Measurements from ENCODE around the gene RBP3. TPM values are rescaled to one million over a fixed set of nuclear protein-coding genes. Genes with fewer than 3 reads are reported as not detected.

The RBP3 gene
- total RNA-seq, 5 donors from 2014 or later (not counting 1 experiment from before 2014, with no cell fraction given) = not detected

DNA sequence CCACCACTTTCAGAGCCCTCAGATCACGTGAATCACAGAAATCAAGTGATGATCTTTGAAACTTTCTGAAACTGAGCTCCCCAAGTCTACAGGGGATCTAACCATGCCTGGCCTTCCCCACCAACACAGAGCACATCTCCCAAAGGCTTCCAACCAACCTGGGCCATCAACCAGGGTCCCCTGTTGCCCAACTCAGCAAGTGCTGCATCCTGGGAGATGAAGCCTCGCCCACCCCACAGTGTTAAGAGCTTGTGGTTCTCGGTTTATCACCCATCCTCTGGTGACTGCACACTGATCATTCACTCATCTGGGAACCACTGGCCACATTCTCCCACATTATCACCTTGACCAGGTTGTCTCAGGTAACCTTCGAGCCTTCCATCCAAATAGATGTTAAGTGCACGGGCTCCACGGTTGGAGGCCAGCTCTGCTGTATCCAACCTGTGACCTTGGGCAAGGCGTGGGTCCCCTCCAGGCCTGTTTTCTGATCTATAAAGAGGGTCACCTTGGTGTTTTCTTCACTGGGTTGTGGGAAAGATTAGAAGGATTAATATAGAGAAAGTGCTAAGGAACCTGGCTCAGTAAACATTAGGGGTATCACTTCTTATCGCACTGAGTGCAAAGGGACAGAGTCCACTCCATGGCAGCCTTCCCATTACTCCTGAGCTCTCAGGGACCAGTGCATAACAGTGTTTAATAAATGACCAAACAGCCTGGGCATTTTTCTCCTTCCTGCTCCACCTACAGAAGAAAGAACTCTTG, 32.4 kb downstream of the RBP3 start:
- H3K27me3 Mint-ChIP-seq = peaks cover 60 to 71% of the 10 kb centered on the region in 2 donors
- peaks cover 16 to 22% (median 18%) of the 10 kb centered on the region in 3 donors for H3K4me1 Mint-ChIP-seq
- no peaks in the 10 kb centered on the region for H3K36me3 ChIP-seq (ENCODE audit: control insufficient read depth in 2 of 2, extremely low read depth in 1 of 2, insufficient read depth in 1 of 2, low read length in 1 of 2)
- peaks cover 0 to 55% of the 10 kb centered on the region in 2 experiments for H3K27me3 ChIP-seq (replicated peaks in 1 of 2; ENCODE audit: control insufficient read depth in 2 of 2, extremely low read depth in 1 of 2, insufficient read depth in 2 of 2, low read length in 1 of 2)
- no peak overlapping the region for H3K4me3 Mint-ChIP-seq
- H3K9me3 Mint-ChIP-seq = no peaks in the 10 kb centered on the region
- H3K27ac ChIP-seq (ENCODE audit: low read length) = no peak overlapping the region
- POLR2A ChIA-PET = no interaction called here
- no peak overlapping the region for H3K4me3 ChIP-seq (ENCODE audit: control insufficient read depth in 1 of 2, extremely low read depth in 1 of 2, low read length in 1 of 2)
- no peaks in the 10 kb centered on the region for H3K9me3 ChIP-seq
- WGBS (ENCODE audit: insufficient coverage) = 69% methylated on average over 8 of the region's 8 CpGs
- no peak for DNase-seq
- H3K27ac Mint-ChIP-seq = no peak overlapping the region
- ATAC-seq (replicated peaks in 1 of 4) = no peak
- CTCF ChIA-PET = interaction anchor here in 1 of 2 donors (0.6 kb wide), 1 partner anchor 69 kb away, joined by 3 read pairs; no protein-coding TSS in a partner anchor
- peaks cover 0 to 9% of the 10 kb centered on the region in 2 experiments for H3K4me1 ChIP-seq (ENCODE audit: control insufficient read depth in 1 of 2, extremely low read depth in 1 of 2, insufficient read depth in 2 of 2, low read length in 2 of 2)
- H3K36me3 Mint-ChIP-seq = no peaks in the 10 kb centered on the region

DNA sequence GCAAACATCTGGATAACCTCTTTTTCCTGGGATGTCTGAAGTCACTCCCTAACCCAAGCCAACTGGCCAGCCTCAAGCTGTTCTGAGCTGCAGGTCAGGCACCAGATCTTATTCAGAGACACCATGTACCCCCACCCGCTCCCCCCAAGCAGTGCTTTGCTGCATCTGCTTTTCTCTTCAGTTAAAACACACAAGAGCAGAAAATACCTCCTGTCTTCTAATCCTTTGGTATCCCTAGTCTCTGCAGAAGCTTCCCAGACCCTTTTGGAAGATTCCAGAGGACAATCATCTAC, 32.9 kb downstream of the RBP3 start:
- Mint-ChIP-seq H3K4me3 (no peak overlapping the region), H3K27ac (no peak overlapping the region), H3K27me3 (peaks cover 59 to 66% of the 10 kb centered on the region in 2 donors), H3K36me3 (no peaks in the 10 kb centered on the region), H3K9me3 (no peaks in the 10 kb centered on the region), H3K4me1 (peaks cover 16 to 22% (median 18%) of the 10 kb centered on the region in 3 donors)
- H3K4me3 ChIP-seq (ENCODE audit: control insufficient read depth in 1 of 2, extremely low read depth in 1 of 2, low read length in 1 of 2) = no peak overlapping the region
- H3K36me3 ChIP-seq (ENCODE audit: control insufficient read depth in 2 of 2, extremely low read depth in 1 of 2, insufficient read depth in 1 of 2, low read length in 1 of 2) = no peaks in the 10 kb centered on the region
- no peak overlapping the region for H3K27ac ChIP-seq (ENCODE audit: low read length)
- peaks cover 0 to 56% of the 10 kb centered on the region in 2 experiments for H3K27me3 ChIP-seq (replicated peaks in 1 of 2; ENCODE audit: control insufficient read depth in 2 of 2, extremely low read depth in 1 of 2, insufficient read depth in 2 of 2, low read length in 1 of 2)
- no peak for DNase-seq
- H3K4me1 ChIP-seq (ENCODE audit: control insufficient read depth in 1 of 2, extremely low read depth in 1 of 2, insufficient read depth in 2 of 2, low read length in 2 of 2) = peaks cover 0 to 9% of the 10 kb centered on the region in 2 experiments
- ATAC-seq (replicated peaks in 1 of 4) = no peak
- CTCF ChIA-PET = interaction anchor here in 1 of 2 donors (0.6 kb wide), 1 partner anchor 69 kb away, joined by 3 read pairs; no protein-coding TSS in a partner anchor
- POLR2A ChIA-PET = no interaction called here
- 100% methylated on average over 1 of the region's 1 CpG for WGBS (ENCODE audit: insufficient coverage)
- H3K9me3 ChIP-seq = no peaks in the 10 kb centered on the region

DNA sequence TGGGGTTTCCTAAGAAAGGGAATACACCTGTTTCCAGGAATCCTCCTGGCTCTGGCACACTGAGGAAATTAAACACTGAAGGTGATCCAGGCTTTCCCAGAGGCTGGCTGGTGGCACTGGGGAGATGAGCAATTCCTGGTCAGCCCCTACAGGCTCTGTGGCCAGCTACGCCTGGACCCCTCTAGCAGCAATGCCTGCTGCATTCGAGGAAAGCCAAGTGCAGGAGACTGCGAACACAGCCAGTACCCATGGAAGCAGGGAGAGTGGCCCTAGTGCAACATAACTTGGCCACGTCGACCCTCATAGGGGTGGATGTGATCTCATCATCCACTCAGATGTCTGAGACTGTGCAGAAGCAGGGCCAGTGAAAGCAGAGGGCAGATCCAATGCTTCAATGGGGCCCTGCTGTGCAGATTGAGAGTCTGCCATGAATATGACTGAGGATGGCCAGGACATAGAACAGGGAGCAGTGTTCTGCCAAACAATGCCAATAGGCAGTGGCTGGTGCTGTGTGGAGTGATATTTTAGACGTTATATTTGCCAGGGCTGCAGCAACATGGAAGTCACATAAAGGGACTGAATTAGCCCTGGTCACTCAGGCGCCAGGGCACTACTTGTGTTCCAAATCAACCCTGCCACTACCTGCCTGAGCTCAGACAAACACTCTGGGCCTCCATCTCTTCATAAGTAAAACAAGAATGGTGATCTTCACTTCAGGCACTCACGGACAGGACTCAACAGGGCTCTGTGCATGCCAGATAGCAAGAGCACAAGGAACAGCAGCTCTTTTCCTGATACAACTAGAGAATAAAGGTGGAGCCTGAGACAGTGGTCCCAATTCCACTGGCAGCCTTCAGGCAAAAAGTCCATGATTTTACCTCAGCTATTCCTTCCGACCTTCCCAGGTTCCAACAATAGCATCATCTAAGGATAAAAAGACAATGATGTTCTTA, 33.5 kb downstream of the RBP3 start:
- no peak overlapping the region for H3K27ac Mint-ChIP-seq
- no peak overlapping the region for H3K27ac ChIP-seq (ENCODE audit: low read length)
- peaks cover 0 to 9% of the 10 kb centered on the region in 2 experiments for H3K4me1 ChIP-seq (ENCODE audit: control insufficient read depth in 1 of 2, extremely low read depth in 1 of 2, insufficient read depth in 2 of 2, low read length in 2 of 2)
- POLR2A ChIA-PET = no interaction called here
- H3K36me3 ChIP-seq (ENCODE audit: control insufficient read depth in 2 of 2, extremely low read depth in 1 of 2, insufficient read depth in 1 of 2, low read length in 1 of 2) = no peaks in the 10 kb centered on the region
- H3K4me1 Mint-ChIP-seq = peaks cover 16 to 22% (median 18%) of the 10 kb centered on the region in 3 donors
- peak in 1 of 35 experiments; percentile 20 for DNase-seq
- WGBS (ENCODE audit: insufficient coverage) = 80% methylated on average over 8 of the region's 9 CpGs
- CTCF ChIA-PET = interaction anchor here in 1 of 2 donors (0.6 kb wide), 1 partner anchor 70 kb away, joined by 3 read pairs; no protein-coding TSS in a partner anchor
- H3K4me3 ChIP-seq (ENCODE audit: control insufficient read depth in 1 of 2, extremely low read depth in 1 of 2, low read length in 1 of 2) = no peak overlapping the region
- H3K27me3 Mint-ChIP-seq = peaks cover 54 to 60% of the 10 kb centered on the region in 2 donors
- peaks cover 0 to 55% of the 10 kb centered on the region in 2 experiments for H3K27me3 ChIP-seq (replicated peaks in 1 of 2; ENCODE audit: control insufficient read depth in 2 of 2, extremely low read depth in 1 of 2, insufficient read depth in 2 of 2, low read length in 1 of 2)
- no peaks in the 10 kb centered on the region for H3K9me3 ChIP-seq
- H3K4me3 Mint-ChIP-seq = no peak overlapping the region
- H3K36me3 Mint-ChIP-seq = no peaks in the 10 kb centered on the region
- ATAC-seq (replicated peaks in 1 of 4) = no peak
- H3K9me3 Mint-ChIP-seq = no peaks in the 10 kb centered on the region

DNA sequence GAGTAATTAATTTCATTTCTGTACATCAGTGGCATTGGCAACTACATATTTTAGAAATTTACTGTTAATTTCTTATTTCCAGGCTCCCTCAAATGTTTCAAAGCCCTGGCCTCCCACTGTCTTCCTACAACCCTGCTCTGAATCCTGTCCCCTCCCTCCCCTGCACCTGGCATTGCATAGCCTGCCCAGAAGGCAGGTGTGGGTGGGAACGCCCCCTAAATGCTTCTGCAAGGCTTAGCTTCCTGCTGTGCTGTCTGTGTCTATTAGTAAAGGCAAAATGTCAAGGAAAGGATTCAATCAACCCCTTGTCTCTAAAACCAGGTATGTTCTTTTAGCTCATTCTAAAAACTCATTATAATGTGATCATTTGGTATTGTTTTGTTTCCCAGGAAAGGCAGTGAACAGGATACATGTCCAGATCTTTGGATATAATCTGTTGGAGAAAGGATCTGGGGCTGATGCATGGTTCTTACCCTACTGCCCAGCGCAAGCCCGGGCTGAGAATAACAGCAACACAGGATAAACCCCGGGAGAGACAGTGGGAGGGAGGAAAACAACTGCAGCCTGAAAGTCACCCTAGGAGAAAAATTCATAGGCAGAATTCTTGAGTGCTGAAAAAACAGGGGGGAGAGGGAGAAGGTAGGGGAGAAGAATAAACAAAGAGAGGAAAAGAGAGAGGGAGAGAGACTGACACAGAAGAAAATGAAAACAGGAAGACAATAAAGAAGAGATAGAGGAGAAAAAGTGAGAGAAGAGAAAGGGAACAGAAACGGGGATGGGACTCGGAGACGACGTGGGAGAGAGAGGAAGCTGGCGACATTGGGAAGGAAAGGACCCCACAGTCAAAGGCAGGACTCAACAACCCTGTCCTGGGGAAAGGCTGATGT, 35.3 kb downstream of the RBP3 start:
- no peaks in the 10 kb centered on the region for H3K9me3 ChIP-seq
- peak overlapping the region in 1 of 2 donors; percentile 48 for H3K27ac Mint-ChIP-seq
- H3K36me3 Mint-ChIP-seq = no peaks in the 10 kb centered on the region
- H3K4me3 ChIP-seq (ENCODE audit: control insufficient read depth in 1 of 2, extremely low read depth in 1 of 2, low read length in 1 of 2) = peak overlapping the region; percentile 64 to 76
- POLR2A ChIA-PET = no interaction called here
- H3K27me3 ChIP-seq (replicated peaks in 1 of 2; ENCODE audit: control insufficient read depth in 2 of 2, extremely low read depth in 1 of 2, insufficient read depth in 2 of 2, low read length in 1 of 2) = peaks cover 0 to 43% of the 10 kb centered on the region in 2 experiments
- peaks cover 0 to 9% of the 10 kb centered on the region in 2 experiments for H3K4me1 ChIP-seq (ENCODE audit: control insufficient read depth in 1 of 2, extremely low read depth in 1 of 2, insufficient read depth in 2 of 2, low read length in 2 of 2)
- no peaks in the 10 kb centered on the region for H3K36me3 ChIP-seq (ENCODE audit: control insufficient read depth in 2 of 2, extremely low read depth in 1 of 2, insufficient read depth in 1 of 2, low read length in 1 of 2)
- H3K4me1 Mint-ChIP-seq = peaks cover 11 to 14% (median 13%) of the 10 kb centered on the region in 3 donors
- ATAC-seq (replicated peaks in 1 of 4) = no peak
- H3K27ac ChIP-seq (ENCODE audit: low read length) = no peak overlapping the region
- 7% methylated on average over 6 of the region's 9 CpGs for WGBS (ENCODE audit: insufficient coverage)
- CTCF ChIA-PET = no interaction called here
- H3K4me3 Mint-ChIP-seq = peak overlapping the region; percentile 80 to 86 (median 86)
- no peaks in the 10 kb centered on the region for H3K9me3 Mint-ChIP-seq
- H3K27me3 Mint-ChIP-seq = peaks cover 45 to 48% of the 10 kb centered on the region in 2 donors
- peak in 1 of 35 experiments; percentile 16 for DNase-seq

DNA sequence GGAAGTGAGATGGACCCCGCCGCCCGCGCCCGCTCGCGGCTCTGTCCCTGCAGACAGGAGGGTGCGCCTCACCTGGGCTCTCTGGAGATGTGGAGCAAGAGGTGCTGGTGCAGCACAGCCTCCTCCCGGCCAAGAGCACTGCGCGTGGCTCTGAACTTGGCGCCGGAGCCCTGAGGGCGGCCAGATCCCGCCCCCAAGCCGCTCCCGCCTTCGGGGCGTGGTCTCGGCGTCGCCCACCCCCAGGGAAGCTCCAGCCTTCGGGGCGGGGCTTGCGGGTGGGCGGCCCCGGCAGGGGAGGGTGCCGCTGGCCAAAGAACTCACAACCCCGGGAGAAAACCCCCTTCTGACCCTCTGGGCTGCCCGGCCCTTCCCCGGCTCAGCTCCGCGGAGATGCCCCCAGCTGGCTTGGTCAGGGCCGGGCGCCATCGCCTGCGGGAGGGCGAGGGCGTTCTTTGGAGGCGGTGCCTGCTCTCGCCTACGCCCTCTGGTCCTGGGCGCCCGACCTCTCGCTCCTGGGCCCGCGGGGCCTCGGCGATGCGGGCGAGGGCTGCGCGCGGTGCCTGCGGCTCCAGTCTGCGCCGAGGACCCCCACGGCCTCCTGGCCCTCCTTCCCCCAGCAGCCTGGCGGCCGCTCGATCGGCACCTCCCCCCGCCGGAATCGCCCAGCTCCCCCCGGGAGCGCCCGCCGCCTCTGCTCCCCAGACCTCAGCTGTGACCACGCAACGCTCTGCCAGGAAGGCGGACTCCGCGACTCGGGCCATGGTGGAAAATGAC, 36.2 kb downstream of the RBP3 start, which contains the start of gene ZNF488:
Gene ZNF488, minus strand, starts transcription at position 146 of the 774 bp plus-strand sequence. CDS start 15,464 bp downstream, outside the sequence.
- H3K4me1 ChIP-seq (ENCODE audit: control insufficient read depth in 1 of 2, extremely low read depth in 1 of 2, insufficient read depth in 2 of 2, low read length in 2 of 2) = peaks cover 0 to 9% of the 10 kb centered on the region in 2 experiments
- CTCF ChIA-PET = no interaction called here
- DNase-seq (peak in 34 of 35 experiments; percentile 10 to 78 (median 50)), ATAC-seq (replicated peaks in 1 of 4) (peak; percentile 92 to 96 (median 95))
- H3K4me1 Mint-ChIP-seq = peaks cover 11 to 14% (median 13%) of the 10 kb centered on the region in 3 donors
- peaks cover 39% of the 10 kb centered on the region in 2 donors for H3K27me3 Mint-ChIP-seq
- H3K27ac ChIP-seq (ENCODE audit: low read length) = no peak within 1 kb of the TSS
- H3K36me3 Mint-ChIP-seq = no peaks in the 10 kb centered on the region
- H3K27ac Mint-ChIP-seq = peak within 1 kb of the TSS in 1 of 2 donors; percentile 48
- H3K27me3 ChIP-seq (replicated peaks in 1 of 2; ENCODE audit: control insufficient read depth in 2 of 2, extremely low read depth in 1 of 2, insufficient read depth in 2 of 2, low read length in 1 of 2) = peaks cover 0 to 41% of the 10 kb centered on the region in 2 experiments
- POLR2A ChIA-PET = no interaction called here
- H3K4me3 Mint-ChIP-seq = peak within 1 kb of the TSS; percentile 86 to 92 (median 89)
- WGBS (ENCODE audit: insufficient coverage) = under 1% methylated on average over 59 of the region's 75 CpGs
- H3K9me3 Mint-ChIP-seq = no peaks in the 10 kb centered on the region
- H3K36me3 ChIP-seq (ENCODE audit: control insufficient read depth in 2 of 2, extremely low read depth in 1 of 2, insufficient read depth in 1 of 2, low read length in 1 of 2) = no peaks in the 10 kb centered on the region
- peak within 1 kb of the TSS; percentile 64 to 76 for H3K4me3 ChIP-seq (ENCODE audit: control insufficient read depth in 1 of 2, extremely low read depth in 1 of 2, low read length in 1 of 2)
- H3K9me3 ChIP-seq = no peaks in the 10 kb centered on the region
